Measurements from ENCODE around the gene TM4SF4. TPM values are rescaled to one million over a fixed set of nuclear protein-coding genes. Genes with fewer than 3 reads are reported as not detected.
A peak's percentile ranks its signal among the peaks of the same experiment; 100 is the strongest.

Gene TM4SF4
- polyA plus RNA-seq, 3 donors from 2014 or later, result not detected

- Mint-ChIP-seq H3K4me3 (no peak overlapping the region), H3K9me3 (no peaks in the 10 kb centered on the region)
These were observed 11.9 kb upstream of the TM4SF4 start for GRCh38 chr3:149462581-149463011.

GRCh38 chr3:149463921-149464320 is 10.6 kb upstream of the TM4SF4 start:
- no peak for DNase-seq
- Mint-ChIP-seq H3K4me3 (no peak overlapping the region), H3K27me3 (ENCODE audit: low read depth in 3 of 3) (peaks cover 0 to 4% (median 2%) of the 10 kb centered on the region in 3 donors), H3K36me3 (no peaks in the 10 kb centered on the region), H3K9me3 (no peaks in the 10 kb centered on the region), H3K4me1 (peaks cover 15 to 24% of the 10 kb centered on the region in 2 donors), H3K27ac (no peak overlapping the region)

More at GRCh38 chr3:149462581-149463011, 11.9 kb upstream of the TM4SF4 start:
- H3K27ac Mint-ChIP-seq, result no peak overlapping the region
- no peaks in the 10 kb centered on the region for H3K36me3 Mint-ChIP-seq
- peaks cover 0 to 4% (median 2%) of the 10 kb centered on the region in 3 donors for H3K27me3 Mint-ChIP-seq (ENCODE audit: low read depth in 3 of 3)
- peaks cover 10 to 11% of the 10 kb centered on the region in 2 donors for H3K4me1 Mint-ChIP-seq
- no peak for DNase-seq

- H3K4me3 Mint-ChIP-seq, result no peak overlapping the region
- DNase-seq, result no peak
- peaks cover 12 to 20% of the 10 kb centered on the region in 2 donors for H3K4me1 Mint-ChIP-seq
- no peak overlapping the region for H3K27ac Mint-ChIP-seq
- H3K9me3 Mint-ChIP-seq, result no peaks in the 10 kb centered on the region
- no peaks in the 10 kb centered on the region for H3K36me3 Mint-ChIP-seq
- H3K27me3 Mint-ChIP-seq (ENCODE audit: low read depth in 3 of 3), result peaks cover 0 to 4% (median 4%) of the 10 kb centered on the region in 3 donors
These were observed 9.8 kb upstream of the TM4SF4 start for GRCh38 chr3:149464542-149465328.

- no peaks in the 10 kb centered on the region for H3K36me3 Mint-ChIP-seq
- no peak for DNase-seq
- H3K27ac Mint-ChIP-seq, result no peak overlapping the region
- peaks cover 0 to 4% (median 4%) of the 10 kb centered on the region in 3 donors for H3K27me3 Mint-ChIP-seq (ENCODE audit: low read depth in 3 of 3)
- H3K4me3 Mint-ChIP-seq, result no peak overlapping the region
- H3K9me3 Mint-ChIP-seq, result no peaks in the 10 kb centered on the region
- peaks cover 7 to 16% of the 10 kb centered on the region in 2 donors for H3K4me1 Mint-ChIP-seq
These were observed 9.1 kb upstream of the TM4SF4 start for GRCh38 chr3:149465351-149465883.

- Mint-ChIP-seq H3K36me3 (no peaks in the 10 kb centered on the region), H3K27me3 (ENCODE audit: low read depth in 3 of 3) (peaks cover 0 to 7% (median 4%) of the 10 kb centered on the region in 3 donors), H3K4me3 (no peak overlapping the region), H3K27ac (no peak overlapping the region), H3K4me1 (peaks cover 7 to 16% of the 10 kb centered on the region in 2 donors), H3K9me3 (no peaks in the 10 kb centered on the region)
- no peak for DNase-seq
These were observed 8.3 kb upstream of the TM4SF4 start for GRCh38 chr3:149466192-149466591.

GRCh38 chr3:149468504-149469212 is 5.8 kb upstream of the TM4SF4 start:
- peaks cover 13 to 26% of the 10 kb centered on the region in 2 donors for H3K4me1 Mint-ChIP-seq
- peak overlapping the region in 2 of 6 donors; percentile 7 to 68 for H3K27ac Mint-ChIP-seq
- H3K27me3 Mint-ChIP-seq (ENCODE audit: low read depth in 3 of 3), result peaks cover 2 to 4% (median 3%) of the 10 kb centered on the region in 3 donors
- no peak overlapping the region for H3K4me3 Mint-ChIP-seq
- no peak for DNase-seq
- no peaks in the 10 kb centered on the region for H3K36me3 Mint-ChIP-seq
- no peaks in the 10 kb centered on the region for H3K9me3 Mint-ChIP-seq

GRCh38 chr3:149470381-149470780 is 4.1 kb upstream of the TM4SF4 start:
- H3K4me3 Mint-ChIP-seq, result no peak overlapping the region

GRCh38 chr3:149472030-149472797 is 2.3 kb upstream of the TM4SF4 start:
- no peak for DNase-seq
- Mint-ChIP-seq H3K27me3 (ENCODE audit: low read depth in 3 of 3) (peaks cover 2 to 3% (median 2%) of the 10 kb centered on the region in 3 donors), H3K27ac (no peak overlapping the region), H3K9me3 (no peaks in the 10 kb centered on the region), H3K4me1 (peaks cover 13 to 26% of the 10 kb centered on the region in 2 donors), H3K4me3 (no peak overlapping the region), H3K36me3 (no peaks in the 10 kb centered on the region)

More at GRCh38 chr3:149470381-149470780, 4.1 kb upstream of the TM4SF4 start:
- DNase-seq, result no peak
- H3K27me3 Mint-ChIP-seq (ENCODE audit: low read depth in 3 of 3), result peaks cover 2 to 4% (median 3%) of the 10 kb centered on the region in 3 donors
- no peaks in the 10 kb centered on the region for H3K9me3 Mint-ChIP-seq
- no peaks in the 10 kb centered on the region for H3K36me3 Mint-ChIP-seq
- no peak overlapping the region for H3K27ac Mint-ChIP-seq
- H3K4me1 Mint-ChIP-seq, result peaks cover 13 to 26% of the 10 kb centered on the region in 2 donors

- DNase-seq, result no peak
- Mint-ChIP-seq H3K4me1 (peaks cover 10 to 17% of the 10 kb centered on the region in 2 donors), H3K27ac (no peak overlapping the region), H3K4me3 (no peak overlapping the region), H3K36me3 (no peaks in the 10 kb centered on the region), H3K9me3 (no peaks in the 10 kb centered on the region), H3K27me3 (ENCODE audit: low read depth in 3 of 3) (peaks cover 2 to 3% (median 2%) of the 10 kb centered on the region in 3 donors)
These were observed 894 bp upstream of the TM4SF4 start for GRCh38 chr3:149473357-149474249.

GRCh38 chr3:149475451-149476060 is 1.1 kb downstream of the TM4SF4 start:
- Mint-ChIP-seq H3K27me3 (ENCODE audit: low read depth in 3 of 3) (peaks cover 0 to 2% (median 2%) of the 10 kb centered on the region in 3 donors), H3K36me3 (no peaks in the 10 kb centered on the region), H3K4me3 (no peak overlapping the region), H3K9me3 (no peaks in the 10 kb centered on the region), H3K27ac (no peak overlapping the region), H3K4me1 (peaks cover 10 to 16% of the 10 kb centered on the region in 2 donors)
- no peak for DNase-seq

GRCh38 chr3:149476225-149476624 is 1.7 kb downstream of the TM4SF4 start:
- Mint-ChIP-seq H3K27ac (no peak overlapping the region), H3K9me3 (no peaks in the 10 kb centered on the region), H3K4me3 (no peak overlapping the region), H3K36me3 (no peaks in the 10 kb centered on the region), H3K4me1 (peaks cover 10 to 16% of the 10 kb centered on the region in 2 donors), H3K27me3 (ENCODE audit: low read depth in 3 of 3) (peaks cover 0 to 2% (median 0%) of the 10 kb centered on the region in 3 donors)
- no peak for DNase-seq

- Mint-ChIP-seq H3K9me3 (no peaks in the 10 kb centered on the region), H3K27me3 (ENCODE audit: low read depth in 3 of 3) (no peaks in the 10 kb centered on the region), H3K4me3 (no peak overlapping the region), H3K4me1 (peaks cover 4 to 5% of the 10 kb centered on the region in 2 donors), H3K27ac (no peak overlapping the region), H3K36me3 (no peaks in the 10 kb centered on the region)
- DNase-seq, result no peak
These were observed 5.3 kb downstream of the TM4SF4 start for GRCh38 chr3:149479621-149480325.

Measured in immature natural killer cell (primary cell).